HG03066 (cell line): ENCODE measurements around the gene GLI3.
A peak's percentile ranks its signal among the peaks of the same experiment; 100 is the strongest.

ENCODE experiments used
- ATAC-seq: cut with Tn5 transposase; IDR thresholded peaks from one replicate; pipeline ENCODE4 v1.9.1; 2021; ENCODE audit warnings: low read depth; ENCODE audit not compliant: unreplicated experiment

GLI3 gene

GRCh38 chr7:41955893-41956675 lies 280.9 kb downstream of the GLI3 start:
- ATAC-seq, result no peak

- no peak for ATAC-seq
Observed at GRCh38 chr7:41955451-41955850, 281.6 kb downstream of the GLI3 start.

GRCh38 chr7:41954976-41955375 lies 282.0 kb downstream of the GLI3 start:
- no peak for ATAC-seq

- no peak for ATAC-seq
Observed at GRCh38 chr7:41948503-41948902, 288.5 kb downstream of the GLI3 start.

- peak; percentile 85 for ATAC-seq
Observed at GRCh38 chr7:41943094-41943577, 293.9 kb downstream of the GLI3 start.

GRCh38 chr7:41942468-41943093 lies 294.4 kb downstream of the GLI3 start:
- peak; percentile 8 for ATAC-seq

- ATAC-seq, result peak; percentile 79
Observed at GRCh38 chr7:41940760-41941343, 296.2 kb downstream of the GLI3 start.

GRCh38 chr7:41938371-41938770 lies 298.6 kb downstream of the GLI3 start:
- no peak for ATAC-seq

- ATAC-seq, result no peak
Observed at GRCh38 chr7:41933427-41933826, 303.6 kb downstream of the GLI3 start.

- no peak for ATAC-seq
Observed at GRCh38 chr7:41931263-41931646, 305.8 kb downstream of the GLI3 start.

GRCh38 chr7:41930538-41931262 lies 306.3 kb downstream of the GLI3 start:
- no peak for ATAC-seq

- no peak for ATAC-seq
Observed at GRCh38 chr7:41928781-41929180, 308.2 kb downstream of the GLI3 start.

- ATAC-seq, result no peak
Observed at GRCh38 chr7:41928166-41928565, 308.8 kb downstream of the GLI3 start.

- no peak for ATAC-seq
Observed at GRCh38 chr7:41927380-41927779, 309.6 kb downstream of the GLI3 start.

GRCh38 chr7:41925946-41926345 lies 311.1 kb downstream of the GLI3 start:
- no peak for ATAC-seq

- no peak for ATAC-seq
Observed at GRCh38 chr7:41924796-41925195, 312.2 kb downstream of the GLI3 start.

- ATAC-seq, result no peak
Observed at GRCh38 chr7:41922373-41922772, 314.6 kb downstream of the GLI3 start.

- no peak for ATAC-seq
Observed at GRCh38 chr7:41921453-41921981, 315.5 kb downstream of the GLI3 start.

- no peak for ATAC-seq
Observed at GRCh38 chr7:41918597-41918996, 318.4 kb downstream of the GLI3 start.

GRCh38 chr7:41916450-41916927 lies 320.5 kb downstream of the GLI3 start:
- ATAC-seq, result no peak

GRCh38 chr7:41915871-41916270 lies 321.1 kb downstream of the GLI3 start:
- ATAC-seq, result no peak
